Measurements from ENCODE around the gene CUL9.

- TF ChIP-seq CTCF (IDR thresholded peaks at IDR 0.05; ENCODE audit: insufficient read depth, low read depth, low read length), result no peak
- TF ChIP-seq EZH2 (IDR thresholded peaks at IDR 0.05; ENCODE audit: insufficient read depth, low read length), result no peak
Observed at GRCh38 chr6:43240950-43241349, 59.0 kb downstream of the CUL9 start.

Data from astrocyte (in vitro differentiated cells and primary cell).